ENCODE data around the gene CARD19.

The CARD19 gene

DNA sequence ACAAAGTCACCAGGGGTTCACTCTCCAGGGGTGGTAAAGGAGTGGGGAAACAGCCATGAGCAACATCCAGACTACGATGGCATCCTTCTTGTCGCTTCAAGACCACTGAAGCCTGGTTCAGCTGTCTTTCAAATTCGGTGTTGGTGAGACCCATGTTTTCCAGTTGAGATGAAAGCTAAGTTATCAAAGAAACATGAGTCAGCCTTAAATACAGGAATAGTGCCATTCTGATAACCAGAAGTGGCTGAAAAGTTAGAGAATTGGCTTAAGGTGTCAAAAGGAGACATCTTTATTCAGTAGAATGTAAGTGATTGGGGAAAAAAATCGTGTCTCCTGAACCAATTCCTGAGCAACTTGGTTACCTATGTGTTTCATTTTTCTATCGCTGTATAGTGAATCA, 7.0 kb upstream of the CARD19 start:
- DNase-seq, result no peak

- DNase-seq, result no peak
These were observed 6.5 kb upstream of the CARD19 start for GRCh38 chr9:93089481-93089991.

GRCh38 chr9:93090091-93090655, 5.8 kb upstream of the CARD19 start:
- DNase-seq, result no peak

DNA sequence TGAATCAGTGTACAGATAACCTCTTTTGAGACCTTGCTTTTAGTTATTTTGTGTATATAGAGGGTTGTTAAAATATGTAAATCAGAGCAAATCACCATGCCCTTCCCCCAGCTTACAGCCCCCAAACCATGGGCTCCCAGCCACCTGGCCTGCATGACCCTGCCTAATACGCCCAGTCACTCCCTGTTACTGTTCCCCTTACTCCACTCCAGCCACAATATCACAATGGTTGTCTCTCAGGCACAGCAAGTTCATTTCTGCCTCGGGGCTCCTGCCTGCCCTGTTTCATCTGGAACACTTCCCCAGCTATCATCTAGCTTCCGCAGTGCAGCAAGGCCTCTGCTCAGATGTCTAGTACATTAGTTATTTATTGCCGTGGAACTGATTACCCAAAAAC, 5.0 kb upstream of the CARD19 start:
- DNase-seq, result no peak

DNA sequence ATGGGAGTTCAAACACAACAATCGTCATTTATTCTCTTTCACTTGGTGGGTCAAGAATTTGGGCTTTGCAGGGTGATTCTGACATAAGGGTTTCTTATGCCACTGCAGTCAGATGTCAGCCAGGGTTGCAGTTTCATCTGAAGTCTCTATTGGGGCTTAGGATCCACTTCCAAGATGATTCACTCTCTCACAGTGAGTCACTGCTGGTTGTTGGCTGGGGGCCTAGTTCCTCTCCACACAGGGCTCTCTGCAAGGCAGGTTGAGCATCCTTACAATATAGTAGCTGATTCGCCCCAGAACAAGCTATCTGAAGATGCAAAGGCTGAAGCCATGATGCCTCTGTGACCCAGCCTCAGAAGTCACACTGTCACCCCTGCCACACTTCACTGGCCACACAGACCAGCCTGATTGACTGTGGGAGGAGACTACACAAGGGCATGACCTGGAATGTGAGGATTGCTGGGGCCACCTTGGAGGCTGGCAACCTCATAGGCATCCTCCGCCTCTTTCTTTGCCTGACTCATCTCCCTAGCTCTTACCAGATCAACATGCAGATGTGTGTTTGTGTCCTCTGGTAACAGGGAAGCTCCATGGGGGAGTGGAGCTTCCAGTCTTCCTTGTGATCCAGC, 4.5 kb upstream of the CARD19 start:
- DNase-seq, result no peak

- DNase-seq, result peak; percentile 9
These were observed 3.6 kb upstream of the CARD19 start for GRCh38 chr9:93092251-93092991.

DNA sequence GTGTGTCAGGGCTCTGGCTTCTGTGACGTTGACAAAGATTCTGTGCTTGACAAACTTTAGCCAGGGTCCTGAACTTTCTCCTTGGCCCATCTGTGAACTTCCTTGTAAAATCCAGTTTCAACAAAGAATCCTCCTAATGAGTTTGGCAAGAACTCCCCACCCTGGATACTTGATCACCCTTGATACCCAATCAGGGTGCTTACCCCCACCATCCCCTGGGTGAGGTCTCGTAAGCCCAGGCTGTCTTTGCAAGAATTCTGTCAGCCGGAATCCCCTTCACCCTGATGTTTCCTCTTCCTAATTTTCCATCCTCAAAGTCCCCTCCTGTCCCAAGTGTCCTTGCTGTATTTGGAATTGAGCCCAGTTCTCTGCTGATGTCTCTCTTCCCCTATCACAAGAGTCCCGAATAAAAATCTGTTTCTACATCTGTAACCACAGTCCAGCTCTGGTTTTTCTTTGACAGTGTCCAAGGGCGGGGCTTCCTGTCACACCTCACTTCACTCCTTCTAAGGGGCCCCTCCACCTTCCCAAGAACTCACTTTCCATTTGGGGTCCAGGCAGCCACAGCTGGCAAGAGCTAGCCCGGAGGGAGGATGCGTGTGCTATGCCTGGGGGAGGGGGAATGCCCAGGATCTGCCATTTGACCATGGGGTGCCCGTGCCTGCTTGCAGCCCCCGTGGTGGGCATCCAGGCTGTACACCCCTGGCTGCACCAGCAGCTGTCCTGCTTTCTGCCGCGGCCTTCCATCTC, 2.7 kb upstream of the CARD19 start:
- peak; percentile 17 for DNase-seq

DNA sequence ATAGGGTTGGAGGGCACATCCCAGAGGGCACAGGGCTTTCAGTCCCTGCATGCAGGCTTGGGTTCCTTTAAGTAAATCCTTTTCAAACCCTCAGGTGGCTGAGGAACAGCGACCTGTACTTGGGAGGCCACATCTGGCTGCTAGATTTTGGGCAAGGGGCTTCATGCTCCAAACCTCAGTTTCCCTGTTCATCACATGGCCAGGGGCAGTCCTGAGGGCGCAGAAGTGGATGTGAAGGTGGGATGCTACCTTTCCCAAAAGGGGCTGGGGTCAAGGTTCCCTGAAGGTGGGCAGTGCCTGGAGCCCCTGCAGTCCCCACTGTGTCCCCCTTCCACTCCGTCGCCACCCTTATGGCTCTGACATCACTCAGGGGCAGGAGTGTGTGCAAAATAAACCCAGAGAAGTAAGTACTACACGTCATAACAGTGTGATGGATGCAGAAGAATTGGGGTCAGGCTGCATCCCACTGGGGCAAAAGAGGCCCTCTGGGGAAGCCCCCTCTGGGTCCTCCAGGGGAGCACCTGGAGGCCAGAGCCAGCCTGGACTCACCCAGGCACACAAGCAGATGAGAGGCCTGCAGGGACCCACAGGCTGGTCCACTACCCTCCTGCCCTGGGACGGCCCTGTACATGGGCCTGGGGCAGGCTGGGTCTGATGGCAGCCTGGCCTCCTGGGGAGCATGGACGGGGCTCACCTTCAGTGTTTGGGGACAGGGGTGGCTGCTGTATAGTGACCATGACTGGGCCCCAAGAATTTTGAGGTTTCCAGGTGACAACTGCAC, 1.9 kb upstream of the CARD19 start:
- peak; percentile 15 for DNase-seq

DNA sequence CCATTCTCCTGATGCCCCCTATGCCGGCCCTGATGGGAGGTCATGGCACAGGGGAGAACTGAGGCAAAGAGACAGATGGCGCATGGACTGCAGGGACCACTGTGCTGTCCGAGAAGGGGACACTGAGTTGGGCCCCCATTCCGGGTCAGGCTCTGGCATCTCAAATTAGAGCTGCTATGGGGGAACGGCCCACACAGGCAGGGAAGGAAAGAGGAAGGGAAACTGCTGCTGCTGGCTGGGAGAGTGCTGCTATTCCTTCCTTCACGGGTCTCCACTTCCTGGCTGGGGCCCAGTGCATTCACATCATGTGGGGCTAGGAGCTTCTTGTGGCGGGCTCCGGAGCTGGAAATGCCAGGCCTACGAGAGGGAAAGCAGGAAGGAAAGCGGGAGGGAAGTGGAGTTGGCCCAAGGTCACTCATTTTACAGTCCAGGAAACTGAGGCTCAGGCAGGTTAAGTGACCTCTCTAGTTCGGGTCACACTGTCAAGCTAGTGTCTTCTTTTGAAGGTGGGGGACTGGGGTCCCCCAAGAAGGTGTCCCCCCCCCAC, 1.3 kb upstream of the CARD19 start:
- DNase-seq, result peak; percentile 62

DNA sequence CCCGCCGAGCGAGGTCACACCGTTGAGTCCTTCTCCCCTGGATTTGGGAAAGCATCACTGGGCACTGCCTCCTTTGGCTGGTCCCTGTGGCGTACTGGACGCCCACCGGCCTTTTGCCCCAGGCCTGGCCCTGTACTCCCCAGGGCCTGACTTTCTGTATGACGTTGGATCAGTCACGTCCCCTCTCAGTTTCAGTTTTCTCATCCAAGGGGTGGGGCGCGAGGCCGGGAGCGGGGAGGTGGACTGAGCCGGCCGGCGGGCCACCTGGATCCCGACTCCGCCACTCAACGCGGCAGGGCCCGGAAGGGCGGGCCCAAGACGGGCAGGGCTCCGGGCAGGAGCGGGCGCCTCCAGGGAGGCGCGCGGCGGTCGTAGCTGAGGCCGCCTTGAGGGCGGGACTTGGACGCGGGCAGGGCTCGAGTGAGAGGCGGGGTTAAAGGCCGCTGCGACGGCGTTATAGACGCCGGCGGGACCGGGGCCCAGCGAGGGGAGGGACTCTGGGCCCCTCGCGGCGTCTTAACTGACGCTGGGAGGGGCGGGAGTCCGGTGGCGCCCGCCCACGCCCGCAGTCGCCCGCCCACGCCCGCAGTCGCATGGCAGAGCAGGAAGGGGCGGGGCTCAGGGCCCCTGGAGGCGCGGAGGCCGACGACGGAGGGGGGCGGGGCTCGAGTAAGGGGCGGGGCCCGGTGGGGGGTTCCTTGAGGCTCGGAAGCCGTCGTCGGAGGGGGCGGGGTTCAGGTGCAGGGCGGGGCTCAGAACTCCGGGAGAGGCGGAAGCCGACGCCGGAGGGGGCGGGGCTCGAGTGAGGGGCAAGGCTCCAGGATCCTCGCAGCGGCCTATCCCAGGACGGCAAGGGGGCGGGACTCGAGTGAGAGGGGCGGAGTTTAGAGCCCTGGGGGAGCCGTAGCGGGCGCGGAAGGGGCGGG, 549 bp upstream of the CARD19 start:
- peak; percentile 95 for DNase-seq

GRCh38 chr9:93096811-93097382, 880 bp downstream of the CARD19 start:
- DNase-seq, result peak; percentile 10

- DNase-seq, result peak; percentile 15
These were observed 1.6 kb downstream of the CARD19 start for GRCh38 chr9:93097511-93098201.

- peak; percentile 86 for DNase-seq
These were observed 2.4 kb downstream of the CARD19 start for GRCh38 chr9:93098236-93098946.

DNA sequence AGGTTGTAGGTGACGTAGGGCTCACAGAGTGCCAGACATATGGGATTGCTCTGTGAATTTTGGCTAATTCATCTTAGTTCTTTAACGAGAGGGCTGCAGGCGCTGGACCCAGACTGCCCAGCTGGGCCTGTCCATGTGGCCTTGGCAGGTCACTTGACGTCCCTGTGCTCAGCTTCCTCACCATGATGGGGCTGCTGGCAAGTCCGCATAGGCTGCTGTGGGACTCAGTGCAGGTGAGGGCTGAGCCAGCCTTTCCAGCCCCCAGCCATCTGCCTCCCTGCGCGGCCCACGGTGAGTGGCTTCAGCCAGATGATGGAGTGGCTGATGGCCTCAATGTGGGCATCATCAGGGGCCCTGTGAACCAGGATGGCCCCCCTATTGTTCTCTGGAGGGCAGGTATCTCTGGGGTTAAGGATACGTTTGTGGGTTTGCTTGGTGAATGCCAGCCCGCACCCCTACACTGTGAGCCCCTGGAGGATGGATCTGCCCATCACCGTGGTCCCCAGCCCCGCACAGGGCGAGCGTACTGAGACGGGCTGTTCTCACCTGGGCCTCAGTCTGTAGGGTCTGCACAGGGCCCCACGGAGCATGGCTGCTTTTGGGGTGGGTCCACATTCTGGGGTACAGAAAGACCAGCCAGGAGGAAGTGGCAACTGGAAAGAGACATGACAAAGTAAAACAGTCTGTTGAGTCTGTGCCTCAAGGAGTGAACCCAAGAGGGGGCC, 3.7 kb downstream of the CARD19 start:
- DNase-seq, result peak; percentile 15

DNA sequence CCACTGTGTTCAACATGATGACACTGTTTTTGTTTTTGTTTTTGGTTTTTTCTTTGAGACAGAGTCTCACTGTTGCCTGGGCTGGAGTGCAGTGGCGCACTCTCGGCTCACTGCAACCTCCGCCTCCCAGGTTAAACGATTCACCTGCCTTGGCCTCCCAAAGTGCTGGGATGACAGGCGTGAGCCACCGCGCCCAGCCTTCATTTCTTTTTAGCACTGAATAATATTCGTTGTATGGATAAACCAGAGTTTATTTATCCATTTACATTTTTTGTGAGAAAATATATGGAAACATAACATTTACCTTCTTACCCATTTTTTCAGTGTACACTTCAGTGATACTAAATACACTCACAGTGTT, 4.2 kb downstream of the CARD19 start:
- no peak for DNase-seq

- DNase-seq, result peak; percentile 4
These were observed 5.1 kb downstream of the CARD19 start for GRCh38 chr9:93101086-93101485.

GRCh38 chr9:93105620-93106019, 9.6 kb downstream of the CARD19 start:
- no peak for DNase-seq

GRCh38 chr9:93107151-93107824, 11.3 kb downstream of the CARD19 start:
- DNase-seq, result no peak
